Measurements from ENCODE around the gene ALX4.

GRCh38 chr11:44344423-44344820 lies 34.5 kb upstream of the ALX4 start:
- TF ChIP-seq CTCF (IDR thresholded peaks at IDR 0.05) (no peak), POLR2A (IDR thresholded peaks at IDR 0.05) (no peak)

All from uterus (tissue), 2 donors.